ENCODE results near the gene PALMD. TPM values are rescaled to one million over a fixed set of nuclear protein-coding genes. Genes with fewer than 3 reads are reported as not detected.

PALMD gene
- total RNA-seq, 4 donors from 2014 or later, result 27.1 to 39.2 (median 31.3) TPM

DNA sequence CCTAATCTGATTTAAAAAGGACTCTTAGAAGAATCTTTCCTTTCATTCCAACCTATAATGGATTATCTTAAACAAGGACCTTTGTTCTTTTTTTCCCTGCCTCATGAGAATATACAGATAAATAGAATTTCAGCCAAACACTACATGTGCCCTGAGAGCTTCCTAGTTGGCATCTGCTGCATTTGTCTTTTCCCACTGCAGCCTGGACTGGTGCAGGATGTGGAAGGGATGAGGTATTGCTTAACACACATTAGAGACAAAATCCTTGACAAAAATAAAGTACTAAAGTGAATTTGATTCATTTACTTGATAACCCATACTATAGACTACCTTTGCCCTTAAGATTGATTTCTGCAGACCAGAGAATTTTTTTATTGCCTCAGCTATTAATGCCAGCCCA, 59.5 kb downstream of the PALMD start:
- Histone ChIP-seq H3K4me1 (no peaks in the 10 kb centered on the region), H3K4me3 (no peak overlapping the region), H3K36me3 (peaks cover 0 to 43% (median 1%) of the 10 kb centered on the region in 3 donors), H3K9me3 (no peaks in the 10 kb centered on the region), H3K27ac (no peak overlapping the region), H3K27me3 (no peaks in the 10 kb centered on the region)
- DNase-seq, result no peak
- intact Hi-C loops (cut with DNase I), result no loop called here
- TF ChIP-seq POLR2A (IDR thresholded peaks at IDR 0.05), result no peak
- TF ChIP-seq, protein P1, sequence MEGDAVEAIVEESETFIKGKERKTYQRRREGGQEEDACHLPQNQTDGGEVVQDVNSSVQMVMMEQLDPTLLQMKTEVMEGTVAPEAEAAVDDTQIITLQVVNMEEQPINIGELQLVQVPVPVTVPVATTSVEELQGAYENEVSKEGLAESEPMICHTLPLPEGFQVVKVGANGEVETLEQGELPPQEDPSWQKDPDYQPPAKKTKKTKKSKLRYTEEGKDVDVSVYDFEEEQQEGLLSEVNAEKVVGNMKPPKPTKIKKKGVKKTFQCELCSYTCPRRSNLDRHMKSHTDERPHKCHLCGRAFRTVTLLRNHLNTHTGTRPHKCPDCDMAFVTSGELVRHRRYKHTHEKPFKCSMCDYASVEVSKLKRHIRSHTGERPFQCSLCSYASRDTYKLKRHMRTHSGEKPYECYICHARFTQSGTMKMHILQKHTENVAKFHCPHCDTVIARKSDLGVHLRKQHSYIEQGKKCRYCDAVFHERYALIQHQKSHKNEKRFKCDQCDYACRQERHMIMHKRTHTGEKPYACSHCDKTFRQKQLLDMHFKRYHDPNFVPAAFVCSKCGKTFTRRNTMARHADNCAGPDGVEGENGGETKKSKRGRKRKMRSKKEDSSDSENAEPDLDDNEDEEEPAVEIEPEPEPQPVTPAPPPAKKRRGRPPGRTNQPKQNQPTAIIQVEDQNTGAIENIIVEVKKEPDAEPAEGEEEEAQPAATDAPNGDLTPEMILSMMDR (IDR thresholded peaks at IDR 0.05), result no peak

DNA sequence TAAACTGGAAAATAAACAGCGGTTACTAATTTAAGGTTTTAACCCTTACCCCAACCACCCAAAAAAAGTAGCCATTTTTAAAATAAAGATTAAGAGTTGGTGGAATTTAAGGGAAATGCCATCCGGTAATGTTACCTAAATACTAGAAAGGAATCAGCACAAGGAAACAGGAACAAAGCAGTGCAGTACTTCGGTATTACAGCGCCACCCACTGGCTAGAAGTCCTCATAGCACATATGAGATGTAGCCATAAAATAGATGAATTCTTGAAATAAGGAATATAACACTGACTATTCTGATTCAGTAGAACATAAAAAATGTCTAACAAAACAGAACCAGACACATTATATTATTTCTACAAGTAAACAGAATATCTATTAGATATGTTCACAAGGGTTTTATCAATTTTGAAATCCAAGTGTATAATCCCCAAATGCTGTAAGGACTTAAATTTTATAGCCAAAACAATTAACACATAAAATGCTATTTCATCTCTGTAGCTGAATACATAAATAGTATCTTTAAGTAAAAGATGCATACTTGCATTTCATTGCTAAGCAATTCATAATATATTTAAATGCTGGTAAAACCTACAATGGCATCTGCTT, 61.7 kb downstream of the PALMD start:
- intact Hi-C loops (cut with DNase I), result no loop called here
- no peaks in the 10 kb centered on the region for H3K4me1 ChIP-seq
- H3K9me3 ChIP-seq, result no peaks in the 10 kb centered on the region
- no peak for DNase-seq
- TF ChIP-seq POLR2A (IDR thresholded peaks at IDR 0.05), result no peak
- TF ChIP-seq, protein P1 (IDR thresholded peaks at IDR 0.05), result peak; percentile 54 to 86 (median 78)
- H3K27me3 ChIP-seq, result no peaks in the 10 kb centered on the region
- peaks cover 0 to 65% (median 15%) of the 10 kb centered on the region in 3 donors for H3K36me3 ChIP-seq
- no peak overlapping the region for H3K4me3 ChIP-seq
- H3K27ac ChIP-seq, result no peak overlapping the region
- WGBS, 2 donors, result 21 to 22% methylated on average over 4 of the region's 4 CpGs

DNA sequence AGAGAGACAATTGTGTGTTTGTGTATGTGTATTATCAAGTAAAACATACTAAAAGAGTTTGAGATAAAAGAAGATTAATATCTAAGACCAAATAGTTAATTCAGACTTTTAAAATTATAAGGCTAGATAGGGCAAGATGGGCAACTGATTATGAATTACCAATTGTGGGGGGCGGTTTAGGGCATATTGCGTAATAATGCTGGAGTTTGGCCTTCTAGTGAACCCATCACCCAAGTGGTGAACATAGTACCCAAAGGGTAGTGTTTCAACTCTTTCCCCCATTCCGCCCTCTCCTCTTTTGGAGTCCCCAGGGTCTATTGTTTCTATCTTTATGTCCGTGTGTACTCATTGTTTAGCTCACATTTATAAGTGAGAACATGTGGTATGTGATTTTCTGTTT, 65.1 kb downstream of the PALMD start:
- intact Hi-C loops (cut with DNase I), result loop anchor here (10.0 kb wide), 1 partner anchor 536 kb away; no protein-coding TSS in a partner anchor
- H3K9me3 ChIP-seq, result no peaks in the 10 kb centered on the region
- no peak overlapping the region for H3K4me3 ChIP-seq
- H3K27me3 ChIP-seq, result no peaks in the 10 kb centered on the region
- WGBS, 2 donors, result 92 to 93% methylated on average over 4 of the region's 4 CpGs
- no peak for DNase-seq
- no peaks in the 10 kb centered on the region for H3K4me1 ChIP-seq
- TF ChIP-seq, protein P1 (IDR thresholded peaks at IDR 0.05), result no peak
- TF ChIP-seq POLR2A (IDR thresholded peaks at IDR 0.05), result no peak
- H3K27ac ChIP-seq, result no peak overlapping the region
- peaks cover 0 to 85% (median 15%) of the 10 kb centered on the region in 3 donors for H3K36me3 ChIP-seq

DNA sequence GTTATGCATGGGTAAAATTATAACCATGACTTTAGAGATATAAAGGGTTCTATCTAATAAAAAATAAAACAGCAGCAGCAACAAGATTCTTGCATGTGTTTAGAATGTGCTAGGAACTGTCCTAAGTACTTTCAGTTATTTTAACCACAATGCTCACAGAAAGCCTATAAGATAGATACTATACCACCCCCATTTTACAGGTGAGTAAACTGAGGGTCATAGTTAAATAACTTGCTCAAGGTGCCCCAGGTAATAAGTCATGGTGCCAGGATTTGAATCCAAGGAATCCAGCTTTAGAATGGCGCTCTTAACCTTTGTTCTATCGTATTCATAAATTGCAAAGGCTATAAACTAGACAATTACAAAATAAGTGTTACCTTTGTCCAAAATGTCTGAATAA, 67.1 kb downstream of the PALMD start:
- WGBS, 2 donors, result 94 to 96% methylated on average over 2 of the region's 2 CpGs
- no peaks in the 10 kb centered on the region for H3K9me3 ChIP-seq
- TF ChIP-seq, protein P1 (IDR thresholded peaks at IDR 0.05), result no peak
- no peak for TF ChIP-seq POLR2A (IDR thresholded peaks at IDR 0.05)
- H3K27ac ChIP-seq, result no peak overlapping the region
- H3K4me3 ChIP-seq, result no peak overlapping the region
- peaks cover 4 to 97% (median 15%) of the 10 kb centered on the region in 3 donors for H3K36me3 ChIP-seq
- no peaks in the 10 kb centered on the region for H3K27me3 ChIP-seq
- H3K4me1 ChIP-seq, result no peaks in the 10 kb centered on the region
- intact Hi-C loops (cut with DNase I), result loop anchor here (10.0 kb wide), 1 partner anchor 538 kb away; no protein-coding TSS in a partner anchor
- no peak for DNase-seq

DNA sequence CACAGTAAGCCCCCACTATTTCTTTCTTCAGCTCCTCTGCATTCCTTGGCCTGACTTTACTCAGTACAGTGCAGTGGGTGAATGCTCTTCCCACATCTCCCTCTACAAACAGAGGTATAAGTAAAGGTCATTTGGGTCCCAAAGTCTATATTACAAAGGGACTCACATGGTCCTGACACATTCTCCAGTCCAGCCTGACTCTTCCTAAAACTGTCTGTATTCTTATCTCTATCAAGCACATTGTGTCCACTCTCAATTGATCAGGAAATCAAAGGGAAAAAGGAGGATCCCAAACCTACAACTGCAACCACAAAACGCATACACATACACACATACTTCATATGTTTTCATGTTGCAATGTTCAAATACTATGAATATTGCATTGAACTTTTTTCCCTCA, 71.1 kb downstream of the PALMD start:
- intact Hi-C loops (cut with DNase I), result loop anchor here (10.0 kb wide), 1 partner anchor 542 kb away; no protein-coding TSS in a partner anchor
- no peaks in the 10 kb centered on the region for H3K4me1 ChIP-seq
- H3K36me3 ChIP-seq, result peaks cover 0 to 90% (median 4%) of the 10 kb centered on the region in 3 donors
- H3K27me3 ChIP-seq, result no peaks in the 10 kb centered on the region
- H3K4me3 ChIP-seq, result no peak overlapping the region
- WGBS, 2 donors, result 95% methylated on average over 1 of the region's 1 CpG
- no peak for DNase-seq
- no peak overlapping the region for H3K27ac ChIP-seq
- no peaks in the 10 kb centered on the region for H3K9me3 ChIP-seq
- TF ChIP-seq, protein P1 (IDR thresholded peaks at IDR 0.05), result no peak
- no peak for TF ChIP-seq POLR2A (IDR thresholded peaks at IDR 0.05)
